NCI-H2196 treated with DMSO at 0.1 percent for 48 hours (cell line): Measurements from ENCODE around the gene TIGD2.
A peak's percentile ranks its signal among the peaks of the same experiment; 100 is the strongest.
"Not testable (repeated sequence)": the region's sequence is repeated elsewhere in the genome, so short reads cannot be mapped to it uniquely, and the experiment has no call there.

Experiments
- DNase-seq: peaks from one replicate; lab custom pipeline; 2025; ENCODE audit not compliant: unreplicated experiment; lab: John Stamatoyannopoulos, UW

TIGD2 gene

DNA sequence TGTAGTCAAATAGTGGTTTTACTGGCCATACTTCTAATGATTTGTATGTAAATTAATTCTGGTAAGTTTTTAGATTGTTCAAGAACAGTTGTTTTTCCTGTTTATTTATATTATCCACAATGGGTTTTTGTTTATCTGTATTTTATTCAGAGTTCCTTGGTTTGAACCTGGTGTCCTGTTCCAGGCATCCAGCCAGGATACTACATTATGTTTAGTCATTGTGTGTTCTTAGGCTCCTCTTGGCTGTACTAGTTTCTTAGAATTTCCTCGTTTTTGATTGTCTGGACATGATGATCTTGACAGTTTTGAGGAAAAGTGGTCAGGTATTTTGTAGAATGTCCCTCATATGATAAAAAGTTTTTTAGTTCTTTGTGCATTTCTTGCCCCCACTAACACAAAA, 7.8 kb downstream of the TIGD2 start:
- DNase-seq = no peak

- no peak for DNase-seq
These were observed 8.5 kb downstream of the TIGD2 start for GRCh38 chr4:89119836-89120235.

GRCh38 chr4:89121387-89122068, 10.2 kb downstream of the TIGD2 start:
- no peak for DNase-seq

GRCh38 chr4:89123451-89123851, 12.1 kb downstream of the TIGD2 start:
- DNase-seq = no peak

DNA sequence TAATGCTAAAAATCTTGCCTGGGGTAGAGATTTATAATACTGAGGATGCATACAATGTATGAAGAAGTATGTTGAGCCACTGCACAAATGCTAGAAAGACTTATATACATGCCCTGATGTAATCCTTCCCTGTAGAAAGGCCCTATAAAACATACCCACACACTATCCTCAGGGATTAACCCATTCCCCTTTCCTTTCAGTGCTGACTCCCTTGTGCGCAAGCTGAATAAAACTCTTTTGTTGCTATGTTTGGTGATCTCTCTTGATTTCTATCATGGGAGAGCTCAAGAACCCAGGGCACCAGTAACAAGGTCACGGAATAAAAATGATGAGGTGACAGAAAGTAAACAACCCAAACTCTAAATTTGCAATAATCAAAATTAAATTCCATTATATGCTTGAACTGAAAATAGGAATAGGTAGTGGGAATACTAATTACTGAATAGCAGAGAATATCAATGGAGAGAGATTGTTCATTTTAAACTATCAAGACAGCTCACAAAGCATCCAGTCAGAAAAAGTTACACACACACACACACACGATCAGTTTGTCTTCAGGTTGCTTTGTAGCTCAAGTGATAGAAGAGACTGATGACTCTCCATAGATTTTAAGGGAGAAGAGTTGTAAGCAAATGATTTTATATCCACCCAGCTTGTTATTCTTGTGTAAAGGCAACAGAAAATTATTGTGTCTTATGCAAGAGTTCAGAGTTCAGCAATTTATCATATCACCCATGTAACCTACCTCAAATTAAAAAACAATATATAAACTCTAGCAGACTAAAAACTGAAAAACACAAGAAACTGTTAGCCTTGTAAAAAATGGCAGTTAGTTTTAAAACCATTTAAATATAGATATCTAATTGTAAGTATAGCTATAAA, 14.8 kb downstream of the TIGD2 start:
- no peak for DNase-seq

DNA sequence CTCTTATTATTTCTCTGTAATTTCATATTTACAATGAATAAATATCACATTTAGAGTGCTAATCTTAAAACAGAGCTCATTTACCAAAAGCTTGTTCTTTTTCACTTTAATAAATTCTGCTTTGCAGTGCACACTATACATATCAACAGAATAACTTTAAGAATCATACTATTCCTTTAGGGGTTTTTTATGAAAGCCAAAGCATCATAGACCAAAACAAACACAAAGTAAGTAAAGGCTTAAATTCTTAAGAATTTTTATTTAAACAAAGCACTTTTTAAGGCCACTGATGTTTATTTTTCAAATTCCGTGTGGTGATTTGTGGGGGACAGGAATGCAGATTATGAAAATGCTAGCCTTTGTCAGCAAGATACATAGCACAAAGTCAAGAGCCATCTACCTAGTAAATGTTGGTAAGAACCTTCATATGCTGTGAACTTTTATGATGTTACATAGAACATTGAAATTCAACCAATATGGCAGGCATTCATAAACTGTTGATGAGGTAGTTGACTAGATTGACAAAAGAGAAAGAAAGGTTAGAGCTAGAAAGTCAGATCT, 17.8 kb downstream of the TIGD2 start:
- DNase-seq = no peak

DNA sequence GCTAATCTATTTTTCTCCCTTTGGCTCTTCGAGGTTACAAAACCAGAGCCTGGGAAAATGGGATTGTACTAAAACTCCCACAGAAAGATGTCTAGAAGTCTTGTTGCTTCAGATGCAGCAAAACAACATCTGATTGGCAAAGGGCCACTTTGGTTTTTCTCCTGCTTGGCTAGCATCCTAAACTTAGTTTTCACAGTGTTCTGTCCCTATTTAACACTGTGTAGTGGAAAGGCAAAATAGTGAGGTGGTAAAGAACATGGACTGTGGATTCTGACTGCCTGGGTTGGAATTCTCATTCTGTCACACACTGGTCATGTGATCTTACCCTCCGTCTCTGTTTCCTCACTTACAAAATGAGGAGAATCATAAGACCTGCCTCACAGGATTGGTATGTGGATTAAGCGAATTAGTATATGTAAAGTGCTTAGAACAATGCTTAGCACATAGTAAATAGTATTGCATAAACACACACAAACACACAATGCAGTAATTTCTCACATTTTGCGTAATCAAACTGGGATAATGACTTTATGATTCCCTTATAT, 23.5 kb downstream of the TIGD2 start:
- no peak for DNase-seq

GRCh38 chr4:89136525-89136924, 25.2 kb downstream of the TIGD2 start:
- no peak for DNase-seq

- no peak for DNase-seq
These were observed 25.9 kb downstream of the TIGD2 start for GRCh38 chr4:89137231-89137630.

DNA sequence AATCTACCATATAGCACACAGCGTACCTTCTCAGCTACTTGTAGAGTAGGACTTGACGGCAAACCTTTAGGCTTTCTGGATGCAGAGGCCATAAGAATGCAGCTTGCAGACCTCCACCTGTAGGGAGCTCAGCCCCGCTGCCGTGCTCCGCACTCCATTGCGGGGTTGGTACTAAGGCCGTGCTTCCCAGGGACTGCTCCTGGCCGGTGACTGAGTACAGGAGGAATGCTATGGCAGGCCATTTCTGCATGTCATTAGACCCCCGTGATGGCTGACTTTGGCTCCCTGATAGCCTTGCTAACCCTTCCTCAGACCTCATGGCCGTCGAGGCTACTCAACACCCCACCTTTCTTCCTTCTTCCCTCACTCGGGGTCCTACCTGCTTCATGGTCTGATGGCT, 26.4 kb downstream of the TIGD2 start:
- DNase-seq = no peak

DNA sequence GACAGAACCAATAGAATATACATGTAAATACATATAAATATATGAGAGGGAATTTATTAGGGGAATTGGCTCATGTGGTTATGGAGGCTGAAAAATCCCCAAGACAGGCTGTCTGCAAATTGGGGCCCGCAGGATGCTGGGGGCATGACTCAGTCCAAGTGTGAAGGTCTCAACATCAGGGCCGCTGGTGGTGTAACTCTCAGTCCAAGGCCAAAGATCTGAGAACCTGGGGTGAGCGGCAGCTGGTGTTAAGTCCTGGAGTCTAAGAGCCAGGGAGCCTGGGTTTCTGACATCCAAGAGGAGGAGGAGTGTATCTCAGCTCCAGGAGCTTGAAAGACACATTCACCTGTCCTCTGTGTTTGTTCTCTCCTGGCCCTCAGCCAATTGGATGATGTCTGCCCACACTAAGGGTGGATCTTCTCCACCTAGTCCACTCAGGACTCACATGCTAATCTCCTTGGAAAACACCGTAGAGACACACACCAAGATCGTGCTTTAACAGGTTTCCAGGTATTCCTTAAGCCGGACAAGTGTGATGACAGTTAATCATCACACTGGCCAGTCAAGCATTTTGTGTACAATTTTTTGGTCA, 28.9 kb downstream of the TIGD2 start:
- no peak for DNase-seq

DNA sequence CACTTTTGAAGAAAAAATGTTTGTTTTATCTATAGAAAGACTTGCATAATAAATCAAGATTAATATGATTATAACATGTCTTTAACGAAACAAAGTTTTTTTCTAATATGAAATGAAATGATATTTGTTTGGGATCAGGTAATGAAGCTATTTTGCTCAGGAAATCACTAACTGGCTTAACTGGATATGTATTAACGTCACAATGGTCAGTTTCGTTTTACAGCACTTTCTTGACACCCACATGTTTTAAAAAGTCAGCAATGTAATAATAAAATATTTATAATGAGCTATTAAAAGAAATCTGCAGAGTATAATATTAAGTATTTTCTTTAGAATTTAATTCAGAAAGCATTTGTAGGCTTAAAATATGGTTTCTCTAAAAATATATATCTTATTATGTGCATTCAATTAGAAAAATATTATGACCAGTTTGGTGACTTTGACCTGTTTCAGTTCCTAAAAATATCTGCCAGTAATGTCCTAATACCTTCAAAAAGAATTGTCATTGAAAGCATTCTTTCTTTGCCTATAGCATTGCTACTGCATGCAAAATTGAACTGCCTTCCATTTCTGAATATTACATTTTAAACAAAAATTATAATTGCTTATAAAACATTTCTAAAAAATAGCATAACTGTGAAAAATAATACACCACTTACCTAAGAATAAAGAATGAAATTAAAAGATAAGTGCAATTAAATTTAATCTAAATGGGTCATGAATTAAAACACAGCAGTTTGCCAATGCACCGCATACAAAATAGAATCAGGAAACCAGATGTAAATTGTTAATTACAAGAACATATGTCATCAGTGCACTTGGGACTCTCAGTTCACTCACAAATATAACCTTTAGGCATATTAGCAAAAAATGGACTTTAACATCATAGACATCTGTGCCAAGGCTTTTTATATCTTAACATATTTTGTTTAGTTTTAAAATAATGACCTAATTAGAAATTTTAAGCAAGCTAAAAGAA, 31.6 kb downstream of the TIGD2 start:
- DNase-seq = no peak

- not testable (repeated sequence) for DNase-seq
These were observed 33.3 kb downstream of the TIGD2 start for GRCh38 chr4:89144652-89145051.

DNA sequence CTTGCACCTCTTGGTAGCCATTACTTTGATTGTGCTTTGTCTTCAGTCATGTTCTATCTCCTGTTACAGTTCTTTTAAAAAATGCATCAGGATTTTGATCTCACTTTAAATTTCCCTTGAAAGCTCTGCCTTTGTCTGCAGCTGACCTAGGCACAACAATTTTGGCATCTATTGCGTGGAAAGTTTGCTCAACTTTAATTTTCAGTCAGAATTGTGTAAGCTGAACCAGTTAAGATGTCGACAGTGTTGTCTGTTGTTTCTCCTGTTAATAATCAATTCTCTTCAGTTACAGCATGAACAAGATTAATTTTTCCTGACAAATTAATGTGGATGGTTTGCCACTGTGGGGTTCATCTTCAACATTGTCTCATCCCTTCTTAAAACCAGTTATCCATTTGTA, 34.9 kb downstream of the TIGD2 start:
- no peak for DNase-seq

DNA sequence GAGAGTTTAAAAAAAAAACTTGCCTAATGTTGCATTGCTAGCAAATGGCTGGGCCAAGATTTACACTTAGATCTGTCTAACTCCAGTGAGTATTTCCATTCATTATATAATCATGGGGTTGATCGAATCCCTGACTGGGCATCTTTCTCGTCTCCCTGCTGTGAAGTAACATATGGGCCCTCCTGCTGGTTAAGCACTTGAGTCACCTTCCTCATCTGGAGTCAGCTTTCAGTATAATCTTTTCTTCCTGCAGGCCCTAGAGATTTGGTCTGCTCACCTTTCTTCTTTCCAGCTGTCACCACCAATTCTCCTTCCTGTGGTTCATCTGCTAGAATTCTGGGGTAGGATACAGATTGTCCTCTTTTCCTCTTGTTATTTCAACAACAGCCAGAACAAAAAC, 41.6 kb downstream of the TIGD2 start:
- no peak for DNase-seq

DNA sequence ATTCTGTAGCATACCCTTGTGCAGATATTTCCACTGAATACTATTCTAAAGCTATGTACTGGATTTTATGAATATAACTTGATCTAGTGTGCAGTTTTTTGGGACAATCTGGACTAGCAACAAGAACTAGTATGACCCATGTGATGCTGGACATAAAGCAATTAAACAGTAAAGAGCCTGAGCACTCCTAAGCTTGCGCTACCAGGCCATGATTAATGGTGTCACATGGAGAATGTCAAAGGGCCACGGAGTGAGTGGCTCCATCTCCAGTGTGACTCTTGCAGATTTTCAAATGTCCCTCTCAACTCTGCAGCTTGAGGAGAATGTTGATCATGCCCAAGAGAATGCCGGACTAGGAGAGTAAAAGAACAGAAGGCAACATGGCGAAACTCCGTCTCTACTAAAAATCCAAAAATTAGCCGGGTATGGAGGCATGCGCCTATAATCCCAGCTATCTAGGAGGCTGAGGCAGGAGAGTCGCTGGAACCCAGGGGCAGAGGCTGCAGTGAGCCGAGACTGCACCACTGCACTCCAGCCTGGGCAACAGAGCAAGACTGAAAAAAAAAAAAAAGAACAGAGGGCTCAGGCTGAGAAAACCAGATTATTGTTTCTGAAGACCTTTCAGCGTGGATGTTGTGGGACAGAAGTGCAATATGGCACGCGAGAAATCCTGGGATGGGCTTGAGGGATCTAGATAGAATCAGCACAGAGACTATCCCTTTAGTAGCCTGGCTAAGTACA, 45.0 kb downstream of the TIGD2 start:
- no peak for DNase-seq

- no peak for DNase-seq
These were observed 46.2 kb downstream of the TIGD2 start for GRCh38 chr4:89157488-89158024.

GRCh38 chr4:89158884-89159503, 47.7 kb downstream of the TIGD2 start:
- DNase-seq = peak; percentile 6

GRCh38 chr4:89160806-89161205, 49.5 kb downstream of the TIGD2 start:
- DNase-seq = no peak
